ENCODE results near the gene DNAJC28.
"Not testable (repeated sequence)": the region's sequence is repeated elsewhere in the genome, so short reads cannot be mapped to it uniquely, and the experiment has no call there.

DNAJC28 gene

DNA sequence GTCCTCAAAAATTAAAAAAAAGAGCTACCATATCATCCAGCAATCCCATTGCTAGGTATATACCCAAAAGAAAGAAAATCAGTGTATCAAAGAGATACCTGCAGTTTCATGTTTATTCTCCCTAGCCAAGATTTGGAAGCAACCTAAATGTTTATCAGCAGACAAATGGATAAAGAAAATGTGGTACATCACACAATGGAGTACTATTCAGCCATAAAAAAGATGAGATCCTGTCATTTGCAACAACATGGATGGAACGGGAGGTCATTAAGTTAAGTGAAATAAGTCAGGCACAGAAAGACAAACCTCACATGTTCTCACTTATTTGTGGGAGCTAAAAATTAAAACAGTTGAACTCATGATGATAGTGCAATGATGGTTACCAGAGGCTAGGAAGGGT, 15.5 kb upstream of the DNAJC28 start:
- POLR2A ChIA-PET; H3K4me1 ChIP-seq (ENCODE audit: control insufficient read depth, insufficient read depth, low read length); H3K27ac ChIP-seq (ENCODE audit: extremely low read depth, low read depth, low read length); H3K9me3 ChIP-seq (ENCODE audit: control insufficient read depth, insufficient read depth, low read depth, low read length); H3K4me3 ChIP-seq (ENCODE audit: low read depth, low read length): not testable (repeated sequence)
- CTCF ChIA-PET = interaction anchor here (1.2 kb wide), 1 partner anchor 99 kb away, joined by 3 read pairs; no protein-coding TSS in a partner anchor
- peaks cover 67 to 86% of the 10 kb centered on the region in 2 experiments for H3K36me3 ChIP-seq (ENCODE audit: control insufficient read depth in 2 of 2, insufficient read depth in 1 of 2, low read length in 2 of 2)
- TF ChIP-seq, protein P1, sequence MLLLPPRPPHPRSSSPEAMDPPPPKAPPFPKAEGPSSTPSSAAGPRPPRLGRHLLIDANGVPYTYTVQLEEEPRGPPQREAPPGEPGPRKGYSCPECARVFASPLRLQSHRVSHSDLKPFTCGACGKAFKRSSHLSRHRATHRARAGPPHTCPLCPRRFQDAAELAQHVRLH (tag by site-specific recombination; IDR thresholded peaks at IDR 0.05) = 0 out of 2 replicates have a peak, but pooled peaks have one; percentile 36
- TF ChIP-seq ZNF146 (tag by site-specific recombination; IDR thresholded peaks at IDR 0.05) = peak; percentile 99
- TF ChIP-seq, protein P2, sequence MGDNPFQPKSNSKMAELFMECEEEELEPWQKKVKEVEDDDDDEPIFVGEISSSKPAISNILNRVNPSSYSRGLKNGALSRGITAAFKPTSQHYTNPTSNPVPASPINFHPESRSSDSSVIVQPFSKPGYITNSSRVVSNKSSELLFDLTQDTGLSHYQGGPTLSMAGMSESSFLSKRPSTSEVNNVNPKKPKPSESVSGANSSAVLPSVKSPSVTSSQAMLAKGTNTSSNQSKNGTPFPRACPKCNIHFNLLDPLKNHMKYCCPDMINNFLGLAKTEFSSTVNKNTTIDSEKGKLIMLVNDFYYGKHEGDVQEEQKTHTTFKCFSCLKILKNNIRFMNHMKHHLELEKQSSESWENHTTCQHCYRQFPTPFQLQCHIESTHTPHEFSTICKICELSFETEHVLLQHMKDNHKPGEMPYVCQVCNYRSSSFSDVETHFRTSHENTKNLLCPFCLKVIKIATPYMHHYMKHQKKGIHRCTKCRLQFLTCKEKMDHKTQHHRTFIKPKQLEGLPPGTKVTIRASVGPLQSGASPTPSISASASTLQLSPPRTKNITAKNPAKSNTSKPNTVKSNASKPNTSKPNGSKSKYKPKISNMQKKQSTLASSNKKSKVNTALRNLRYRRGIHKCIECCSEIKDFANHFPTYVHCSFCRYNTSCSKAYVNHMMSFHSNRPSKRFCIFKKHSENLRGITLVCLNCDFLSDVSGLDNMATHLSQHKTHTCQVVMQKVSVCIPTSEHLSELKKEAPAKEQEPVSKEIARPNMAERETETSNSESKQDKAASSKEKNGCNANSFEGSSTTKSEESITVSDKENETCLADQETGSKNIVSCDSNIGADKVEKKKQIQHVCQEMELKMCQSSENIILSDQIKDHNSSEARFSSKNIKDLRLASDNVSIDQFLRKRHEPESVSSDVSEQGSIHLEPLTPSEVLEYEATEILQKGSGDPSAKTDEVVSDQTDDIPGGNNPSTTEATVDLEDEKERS (tag by site-specific recombination; IDR thresholded peaks at IDR 0.05) = 0 out of 2 replicates have a peak, but pooled peaks have one; percentile 49

DNA sequence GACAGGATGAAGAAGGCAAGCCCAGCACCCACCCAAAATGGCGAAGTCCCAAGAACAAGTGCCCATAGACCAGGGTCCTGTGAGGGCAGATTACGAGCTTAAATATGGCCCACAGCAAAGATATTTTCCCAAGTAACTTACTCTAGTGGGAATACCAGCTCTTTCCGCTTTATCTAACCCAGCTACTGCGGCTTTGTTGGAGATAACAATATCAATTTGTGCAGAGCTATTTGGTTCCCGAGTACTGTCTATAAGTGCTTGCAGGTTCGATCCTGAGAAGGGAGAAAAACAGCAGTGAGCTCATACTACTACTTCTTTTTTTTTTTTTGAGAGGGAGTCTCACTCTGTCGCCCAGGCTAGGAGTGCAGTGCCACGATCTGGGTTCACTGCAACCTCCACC, 14.3 kb upstream of the DNAJC28 start:
- no peaks in the 10 kb centered on the region for H3K4me1 ChIP-seq (ENCODE audit: control insufficient read depth, insufficient read depth, low read length)
- POLR2A ChIA-PET = interaction anchor here (0.5 to 1.2 kb wide), 3 partner anchors 15 to 26 kb away, joined by 3 to 5 read pairs (median 3); partner anchors contain the start of genes DNAJC28 and TMEM50B
- no peaks in the 10 kb centered on the region for H3K9me3 ChIP-seq (ENCODE audit: control insufficient read depth, insufficient read depth, low read depth, low read length)
- peaks cover 56 to 76% of the 10 kb centered on the region in 2 experiments for H3K36me3 ChIP-seq (ENCODE audit: control insufficient read depth in 2 of 2, insufficient read depth in 1 of 2, low read length in 2 of 2)
- no peak overlapping the region for H3K4me3 ChIP-seq (ENCODE audit: low read depth, low read length)
- CTCF ChIA-PET = interaction anchor here (1.2 kb wide), 1 partner anchor 100 kb away, joined by 3 read pairs; no protein-coding TSS in a partner anchor
- H3K27ac ChIP-seq (ENCODE audit: extremely low read depth, low read depth, low read length) = no peak overlapping the region
- TF ChIP-seq, protein P3, sequence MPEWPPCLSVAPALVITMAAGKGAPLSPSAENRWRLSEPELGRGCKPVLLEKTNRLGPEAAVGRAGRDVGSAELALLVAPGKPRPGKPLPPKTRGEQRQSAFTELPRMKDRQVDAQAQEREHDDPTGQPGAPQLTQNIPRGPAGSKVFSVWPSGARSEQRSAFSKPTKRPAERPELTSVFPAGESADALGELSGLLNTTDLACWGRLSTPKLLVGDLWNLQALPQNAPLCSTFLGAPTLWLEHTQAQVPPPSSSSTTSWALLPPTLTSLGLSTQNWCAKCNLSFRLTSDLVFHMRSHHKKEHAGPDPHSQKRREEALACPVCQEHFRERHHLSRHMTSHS (tag by site-specific recombination; IDR thresholded peaks at IDR 0.05) = no peak
- TF ChIP-seq ZNF791 (tag by site-specific recombination; IDR thresholded peaks at IDR 0.05) = no peak
- no peak for TF ChIP-seq ZNF549 (tag by site-specific recombination; IDR thresholded peaks at IDR 0.05)
- no peak for TF ChIP-seq GLI2 (tag by site-specific recombination; IDR thresholded peaks at IDR 0.05; ENCODE audit: borderline replicate concordance, low read depth)
- TF ChIP-seq ZNF658 (tag by site-specific recombination; IDR thresholded peaks at IDR 0.05) = no peak
- no peak for TF ChIP-seq IKZF3 (tag by site-specific recombination; IDR thresholded peaks at IDR 0.05)
- no peak for TF ChIP-seq FEZF1 (tag by site-specific recombination; IDR thresholded peaks at IDR 0.05)
- no peak for TF ChIP-seq ZNF311 (tag by site-specific recombination; IDR thresholded peaks at IDR 0.05; ENCODE audit: borderline replicate concordance)
- no peak for TF ChIP-seq OSR2 (tag by site-specific recombination; IDR thresholded peaks at IDR 0.05)
- TF ChIP-seq ZNF155 (tag by site-specific recombination; IDR thresholded peaks at IDR 0.05) = no peak
- TF ChIP-seq MYNN (tag by site-specific recombination; IDR thresholded peaks at IDR 0.05; ENCODE audit: borderline replicate concordance) = no peak
- TF ChIP-seq PRDM1 (tag by site-specific recombination; IDR thresholded peaks at IDR 0.05) = no peak
- TF ChIP-seq ZNF677 (tag by site-specific recombination; IDR thresholded peaks at IDR 0.05) = no peak

DNA sequence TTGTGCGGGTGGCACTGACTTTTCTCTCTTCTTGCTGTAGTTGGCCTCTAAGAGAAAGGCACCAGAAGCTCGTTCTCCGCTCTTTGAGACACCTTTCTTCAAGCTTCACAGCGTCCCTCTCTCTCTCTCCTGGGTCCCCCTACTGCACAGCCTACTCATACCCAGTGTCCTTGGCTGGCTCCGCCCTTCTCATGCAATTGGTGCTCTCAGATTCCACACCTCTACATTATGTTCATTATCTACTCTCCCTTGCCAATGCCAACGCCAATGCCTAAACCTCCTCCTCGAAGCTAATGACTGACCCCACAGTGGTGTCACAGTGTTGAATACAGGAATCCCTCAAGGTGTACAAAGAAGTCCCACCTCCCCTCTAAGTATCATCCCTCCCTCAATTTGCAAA, 4.8 kb upstream of the DNAJC28 start:
- H3K27ac ChIP-seq (ENCODE audit: extremely low read depth, low read depth, low read length) = no peak overlapping the region
- ChIA-PET POLR2A (interaction anchor here (2.9 kb wide), 1 partner anchor 16 kb away, joined by 13 read pairs; the partner anchor contains the start of gene TMEM50B), CTCF (no interaction called here)
- no peaks in the 10 kb centered on the region for H3K9me3 ChIP-seq (ENCODE audit: control insufficient read depth, insufficient read depth, low read depth, low read length)
- no peaks in the 10 kb centered on the region; the same call in 1 of the 2 replicates for H3K4me1 ChIP-seq (ENCODE audit: control insufficient read depth, insufficient read depth, low read length)
- H3K4me3 ChIP-seq (ENCODE audit: low read depth, low read length) = no peak overlapping the region
- TF ChIP-seq, protein P4, sequence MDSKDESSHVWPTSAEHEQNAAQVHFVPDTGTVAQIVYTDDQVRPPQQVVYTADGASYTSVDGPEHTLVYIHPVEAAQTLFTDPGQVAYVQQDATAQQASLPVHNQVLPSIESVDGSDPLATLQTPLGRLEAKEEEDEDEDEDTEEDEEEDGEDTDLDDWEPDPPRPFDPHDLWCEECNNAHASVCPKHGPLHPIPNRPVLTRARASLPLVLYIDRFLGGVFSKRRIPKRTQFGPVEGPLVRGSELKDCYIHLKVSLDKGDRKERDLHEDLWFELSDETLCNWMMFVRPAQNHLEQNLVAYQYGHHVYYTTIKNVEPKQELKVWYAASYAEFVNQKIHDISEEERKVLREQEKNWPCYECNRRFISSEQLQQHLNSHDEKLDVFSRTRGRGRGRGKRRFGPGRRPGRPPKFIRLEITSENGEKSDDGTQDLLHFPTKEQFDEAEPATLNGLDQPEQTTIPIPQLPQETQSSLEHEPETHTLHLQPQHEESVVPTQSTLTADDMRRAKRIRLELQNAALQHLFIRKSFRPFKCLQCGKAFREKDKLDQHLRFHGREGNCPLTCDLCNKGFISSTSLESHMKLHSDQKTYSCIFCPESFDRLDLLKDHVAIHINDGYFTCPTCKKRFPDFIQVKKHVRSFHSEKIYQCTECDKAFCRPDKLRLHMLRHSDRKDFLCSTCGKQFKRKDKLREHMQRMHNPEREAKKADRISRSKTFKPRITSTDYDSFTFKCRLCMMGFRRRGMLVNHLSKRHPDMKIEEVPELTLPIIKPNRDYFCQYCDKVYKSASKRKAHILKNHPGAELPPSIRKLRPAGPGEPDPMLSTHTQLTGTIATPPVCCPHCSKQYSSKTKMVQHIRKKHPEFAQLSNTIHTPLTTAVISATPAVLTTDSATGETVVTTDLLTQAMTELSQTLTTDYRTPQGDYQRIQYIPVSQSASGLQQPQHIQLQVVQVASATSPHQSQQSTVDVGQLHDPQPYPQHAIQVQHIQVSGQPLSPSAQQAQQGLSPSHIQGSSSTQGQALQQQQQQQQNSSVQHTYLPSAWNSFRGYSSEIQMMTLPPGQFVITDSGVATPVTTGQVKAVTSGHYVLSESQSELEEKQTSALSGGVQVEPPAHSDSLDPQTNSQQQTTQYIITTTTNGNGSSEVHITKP (tag by site-specific recombination; IDR thresholded peaks at IDR 0.05) = peak; percentile 53
- TF ChIP-seq ZNF37A (tag by site-specific recombination; IDR thresholded peaks at IDR 0.05) (no peak), ZBTB17 (tag by site-specific recombination; IDR thresholded peaks at IDR 0.05) (0 out of 2 replicates have a peak, but pooled peaks have one; percentile 43), ZNF175 (tag by site-specific recombination; IDR thresholded peaks at IDR 0.05) (no peak), ZNF324 (tag by site-specific recombination; IDR thresholded peaks at IDR 0.05) (no peak)
- no peaks in the 10 kb centered on the region; a peak in 1 of 3 replicates for H3K36me3 ChIP-seq (ENCODE audit: control insufficient read depth in 2 of 2, insufficient read depth in 1 of 2, low read length in 2 of 2)
